Measurements from ENCODE around the gene EXOC4.

EXOC4 gene

DNA sequence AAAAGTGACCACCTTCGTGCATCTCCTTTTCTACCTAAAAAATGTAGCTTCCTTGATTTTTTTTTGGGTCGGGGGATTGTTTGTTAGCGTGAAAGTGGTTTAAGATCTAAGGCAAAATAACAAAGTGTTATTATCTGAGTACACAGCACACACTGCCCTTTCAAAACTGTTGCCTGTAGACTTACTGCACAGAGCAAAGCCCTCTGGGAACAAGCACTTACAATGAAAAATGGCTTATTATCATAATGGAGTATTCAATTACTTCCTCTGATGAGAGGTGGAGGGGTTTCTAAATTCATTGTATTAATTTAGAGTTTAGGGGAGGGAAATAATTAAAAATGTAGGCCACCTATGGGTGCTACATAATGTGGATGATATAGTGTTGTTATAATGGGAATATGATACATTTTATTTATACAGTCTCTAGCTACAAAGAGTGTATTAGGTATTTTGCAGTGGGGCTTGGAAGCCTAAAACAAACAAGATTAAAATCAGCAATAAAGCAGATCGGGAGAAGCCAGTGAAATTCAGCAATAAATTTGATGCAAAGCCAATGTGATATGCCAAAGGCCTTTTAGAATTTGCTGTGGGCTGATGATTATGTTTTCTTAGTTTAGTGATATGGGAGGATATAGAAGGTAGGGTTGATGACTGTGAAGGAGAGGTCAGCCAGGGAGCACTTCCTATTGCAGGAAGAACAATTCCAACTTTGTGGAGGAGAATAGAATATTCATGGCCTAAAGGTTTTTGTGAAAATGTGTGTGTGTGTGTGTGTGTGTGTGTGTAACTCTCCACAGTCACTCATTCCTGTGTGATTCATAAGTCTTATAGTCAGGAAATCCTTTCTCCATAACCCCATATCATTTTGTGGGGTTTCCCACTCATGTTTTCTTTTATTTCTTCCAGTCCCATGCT, 17.7 kb upstream of the EXOC4 start (continued):
- TF ChIP-seq, protein P1, sequence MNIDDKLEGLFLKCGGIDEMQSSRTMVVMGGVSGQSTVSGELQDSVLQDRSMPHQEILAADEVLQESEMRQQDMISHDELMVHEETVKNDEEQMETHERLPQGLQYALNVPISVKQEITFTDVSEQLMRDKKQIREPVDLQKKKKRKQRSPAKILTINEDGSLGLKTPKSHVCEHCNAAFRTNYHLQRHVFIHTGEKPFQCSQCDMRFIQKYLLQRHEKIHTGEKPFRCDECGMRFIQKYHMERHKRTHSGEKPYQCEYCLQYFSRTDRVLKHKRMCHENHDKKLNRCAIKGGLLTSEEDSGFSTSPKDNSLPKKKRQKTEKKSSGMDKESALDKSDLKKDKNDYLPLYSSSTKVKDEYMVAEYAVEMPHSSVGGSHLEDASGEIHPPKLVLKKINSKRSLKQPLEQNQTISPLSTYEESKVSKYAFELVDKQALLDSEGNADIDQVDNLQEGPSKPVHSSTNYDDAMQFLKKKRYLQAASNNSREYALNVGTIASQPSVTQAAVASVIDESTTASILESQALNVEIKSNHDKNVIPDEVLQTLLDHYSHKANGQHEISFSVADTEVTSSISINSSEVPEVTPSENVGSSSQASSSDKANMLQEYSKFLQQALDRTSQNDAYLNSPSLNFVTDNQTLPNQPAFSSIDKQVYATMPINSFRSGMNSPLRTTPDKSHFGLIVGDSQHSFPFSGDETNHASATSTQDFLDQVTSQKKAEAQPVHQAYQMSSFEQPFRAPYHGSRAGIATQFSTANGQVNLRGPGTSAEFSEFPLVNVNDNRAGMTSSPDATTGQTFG (tag by site-specific recombination; IDR thresholded peaks at IDR 0.05; ENCODE audit: borderline replicate concordance): no peak
- TF ChIP-seq GLIS1 (tag by site-specific recombination; IDR thresholded peaks at IDR 0.05): no peak; the same call in 1 of the 2 replicates
- no peak for TF ChIP-seq CTCF (tag by site-specific recombination; IDR thresholded peaks at IDR 0.05)
- peak; percentile 85 for TF ChIP-seq PRDM4 (tag by site-specific recombination; IDR thresholded peaks at IDR 0.05)
- TF ChIP-seq ZNF692 (tag by site-specific recombination; IDR thresholded peaks at IDR 0.05): peak; percentile 42
- peak; percentile 88 for TF ChIP-seq ZXDB (tag by site-specific recombination; IDR thresholded peaks at IDR 0.05)
- TF ChIP-seq ZNF391 (tag by site-specific recombination; IDR thresholded peaks at IDR 0.05; ENCODE audit: borderline replicate concordance, low read depth): no peak
- TF ChIP-seq ZNF501 (tag by site-specific recombination; IDR thresholded peaks at IDR 0.05): peak; percentile 45; the same call in 1 of the 2 replicates
- TF ChIP-seq, protein P2, sequence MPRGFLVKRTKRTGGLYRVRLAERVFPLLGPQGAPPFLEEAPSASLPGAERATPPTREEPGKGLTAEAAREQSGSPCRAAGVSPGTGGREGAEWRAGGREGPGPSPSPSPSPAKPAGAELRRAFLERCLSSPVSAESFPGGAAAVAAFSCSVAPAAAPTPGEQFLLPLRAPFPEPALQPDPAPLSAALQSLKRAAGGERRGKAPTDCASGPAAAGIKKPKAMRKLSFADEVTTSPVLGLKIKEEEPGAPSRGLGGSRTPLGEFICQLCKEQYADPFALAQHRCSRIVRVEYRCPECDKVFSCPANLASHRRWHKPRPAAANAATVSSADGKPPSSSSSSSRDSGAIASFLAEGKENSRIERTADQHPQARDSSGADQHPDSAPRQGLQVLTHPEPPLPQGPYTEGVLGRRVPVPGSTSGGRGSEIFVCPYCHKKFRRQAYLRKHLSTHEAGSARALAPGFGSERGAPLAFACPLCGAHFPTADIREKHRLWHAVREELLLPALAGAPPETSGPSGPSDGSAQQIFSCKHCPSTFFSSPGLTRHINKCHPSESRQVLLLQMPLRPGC (tag by site-specific recombination; IDR thresholded peaks at IDR 0.05): peak; percentile 65
- TF ChIP-seq ZBTB21 (tag by site-specific recombination; IDR thresholded peaks at IDR 0.05): no peak
- TF ChIP-seq, protein P3, sequence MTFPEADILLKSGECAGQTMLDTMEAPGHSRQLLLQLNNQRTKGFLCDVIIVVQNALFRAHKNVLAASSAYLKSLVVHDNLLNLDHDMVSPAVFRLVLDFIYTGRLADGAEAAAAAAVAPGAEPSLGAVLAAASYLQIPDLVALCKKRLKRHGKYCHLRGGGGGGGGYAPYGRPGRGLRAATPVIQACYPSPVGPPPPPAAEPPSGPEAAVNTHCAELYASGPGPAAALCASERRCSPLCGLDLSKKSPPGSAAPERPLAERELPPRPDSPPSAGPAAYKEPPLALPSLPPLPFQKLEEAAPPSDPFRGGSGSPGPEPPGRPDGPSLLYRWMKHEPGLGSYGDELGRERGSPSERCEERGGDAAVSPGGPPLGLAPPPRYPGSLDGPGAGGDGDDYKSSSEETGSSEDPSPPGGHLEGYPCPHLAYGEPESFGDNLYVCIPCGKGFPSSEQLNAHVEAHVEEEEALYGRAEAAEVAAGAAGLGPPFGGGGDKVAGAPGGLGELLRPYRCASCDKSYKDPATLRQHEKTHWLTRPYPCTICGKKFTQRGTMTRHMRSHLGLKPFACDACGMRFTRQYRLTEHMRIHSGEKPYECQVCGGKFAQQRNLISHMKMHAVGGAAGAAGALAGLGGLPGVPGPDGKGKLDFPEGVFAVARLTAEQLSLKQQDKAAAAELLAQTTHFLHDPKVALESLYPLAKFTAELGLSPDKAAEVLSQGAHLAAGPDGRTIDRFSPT (tag by site-specific recombination; IDR thresholded peaks at IDR 0.05): no peak
- peak; percentile 48; the same call in 1 of the 2 replicates for TF ChIP-seq MZF1 (tag by site-specific recombination; IDR thresholded peaks at IDR 0.05; ENCODE audit: borderline replicate concordance)
- TF ChIP-seq, protein P4, sequence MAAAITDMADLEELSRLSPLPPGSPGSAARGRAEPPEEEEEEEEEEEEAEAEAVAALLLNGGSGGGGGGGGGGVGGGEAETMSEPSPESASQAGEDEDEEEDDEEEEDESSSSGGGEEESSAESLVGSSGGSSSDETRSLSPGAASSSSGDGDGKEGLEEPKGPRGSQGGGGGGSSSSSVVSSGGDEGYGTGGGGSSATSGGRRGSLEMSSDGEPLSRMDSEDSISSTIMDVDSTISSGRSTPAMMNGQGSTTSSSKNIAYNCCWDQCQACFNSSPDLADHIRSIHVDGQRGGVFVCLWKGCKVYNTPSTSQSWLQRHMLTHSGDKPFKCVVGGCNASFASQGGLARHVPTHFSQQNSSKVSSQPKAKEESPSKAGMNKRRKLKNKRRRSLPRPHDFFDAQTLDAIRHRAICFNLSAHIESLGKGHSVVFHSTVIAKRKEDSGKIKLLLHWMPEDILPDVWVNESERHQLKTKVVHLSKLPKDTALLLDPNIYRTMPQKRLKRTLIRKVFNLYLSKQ (tag by site-specific recombination; IDR thresholded peaks at IDR 0.05; ENCODE audit: borderline replicate concordance): no peak
- TF ChIP-seq ZNF16 (tag by site-specific recombination; IDR thresholded peaks at IDR 0.05; ENCODE audit: low read depth): peak; percentile 33; the same call in 1 of the 2 replicates
- TF ChIP-seq, protein P5, sequence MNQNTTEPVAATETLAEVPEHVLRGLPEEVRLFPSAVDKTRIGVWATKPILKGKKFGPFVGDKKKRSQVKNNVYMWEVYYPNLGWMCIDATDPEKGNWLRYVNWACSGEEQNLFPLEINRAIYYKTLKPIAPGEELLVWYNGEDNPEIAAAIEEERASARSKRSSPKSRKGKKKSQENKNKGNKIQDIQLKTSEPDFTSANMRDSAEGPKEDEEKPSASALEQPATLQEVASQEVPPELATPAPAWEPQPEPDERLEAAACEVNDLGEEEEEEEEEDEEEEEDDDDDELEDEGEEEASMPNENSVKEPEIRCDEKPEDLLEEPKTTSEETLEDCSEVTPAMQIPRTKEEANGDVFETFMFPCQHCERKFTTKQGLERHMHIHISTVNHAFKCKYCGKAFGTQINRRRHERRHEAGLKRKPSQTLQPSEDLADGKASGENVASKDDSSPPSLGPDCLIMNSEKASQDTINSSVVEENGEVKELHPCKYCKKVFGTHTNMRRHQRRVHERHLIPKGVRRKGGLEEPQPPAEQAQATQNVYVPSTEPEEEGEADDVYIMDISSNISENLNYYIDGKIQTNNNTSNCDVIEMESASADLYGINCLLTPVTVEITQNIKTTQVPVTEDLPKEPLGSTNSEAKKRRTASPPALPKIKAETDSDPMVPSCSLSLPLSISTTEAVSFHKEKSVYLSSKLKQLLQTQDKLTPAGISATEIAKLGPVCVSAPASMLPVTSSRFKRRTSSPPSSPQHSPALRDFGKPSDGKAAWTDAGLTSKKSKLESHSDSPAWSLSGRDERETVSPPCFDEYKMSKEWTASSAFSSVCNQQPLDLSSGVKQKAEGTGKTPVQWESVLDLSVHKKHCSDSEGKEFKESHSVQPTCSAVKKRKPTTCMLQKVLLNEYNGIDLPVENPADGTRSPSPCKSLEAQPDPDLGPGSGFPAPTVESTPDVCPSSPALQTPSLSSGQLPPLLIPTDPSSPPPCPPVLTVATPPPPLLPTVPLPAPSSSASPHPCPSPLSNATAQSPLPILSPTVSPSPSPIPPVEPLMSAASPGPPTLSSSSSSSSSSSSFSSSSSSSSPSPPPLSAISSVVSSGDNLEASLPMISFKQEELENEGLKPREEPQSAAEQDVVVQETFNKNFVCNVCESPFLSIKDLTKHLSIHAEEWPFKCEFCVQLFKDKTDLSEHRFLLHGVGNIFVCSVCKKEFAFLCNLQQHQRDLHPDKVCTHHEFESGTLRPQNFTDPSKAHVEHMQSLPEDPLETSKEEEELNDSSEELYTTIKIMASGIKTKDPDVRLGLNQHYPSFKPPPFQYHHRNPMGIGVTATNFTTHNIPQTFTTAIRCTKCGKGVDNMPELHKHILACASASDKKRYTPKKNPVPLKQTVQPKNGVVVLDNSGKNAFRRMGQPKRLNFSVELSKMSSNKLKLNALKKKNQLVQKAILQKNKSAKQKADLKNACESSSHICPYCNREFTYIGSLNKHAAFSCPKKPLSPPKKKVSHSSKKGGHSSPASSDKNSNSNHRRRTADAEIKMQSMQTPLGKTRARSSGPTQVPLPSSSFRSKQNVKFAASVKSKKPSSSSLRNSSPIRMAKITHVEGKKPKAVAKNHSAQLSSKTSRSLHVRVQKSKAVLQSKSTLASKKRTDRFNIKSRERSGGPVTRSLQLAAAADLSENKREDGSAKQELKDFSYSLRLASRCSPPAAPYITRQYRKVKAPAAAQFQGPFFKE (tag by site-specific recombination; IDR thresholded peaks at IDR 0.05; ENCODE audit: borderline replicate concordance): no peak
